Activated CD8-positive, alpha-beta memory T cell treated with anti-CD3 and anti-CD28 coated beads, Interleukin-2, amount 10 ng/mL, durations not matched to agents 7 days and 5 days (primary cell): ENCODE measurements around the gene TSPYL1. TPM values are rescaled to one million over a fixed set of nuclear protein-coding genes. Genes with fewer than 3 reads are reported as not detected.
A peak's percentile ranks its signal among the peaks of the same experiment; 100 is the strongest.
"Not testable (repeated sequence)": the region's sequence is repeated elsewhere in the genome, so short reads cannot be mapped to it uniquely, and the experiment has no call there.

Source experiments
- ATAC-seq: fragments of 150-1000 bp; cut with Tn5 transposase; one replicate; pipeline ENCODE4 v1.10.0; 2021; ENCODE audit warnings: moderate library complexity
- CTCF ChIA-PET: fragments of 350-600 bp; sonication (Branson Sonifier 250); formaldehyde crosslinking; loops from one replicate; lab custom pipeline; 2021; ENCODE audit warnings: antibody characterized with exemption; lab: Charles Lee
- DNase-seq: peaks from one replicate; pipeline ENCODE4 v3.0.0-alpha.2; 2020
- H3K27ac Mint-ChIP-seq: one replicate; pipeline ENCODE4 v1.8.0; 2021; ENCODE audit warnings: mild to moderate bottlenecking, mixed read lengths
- H3K27me3 Mint-ChIP-seq: one replicate; pipeline ENCODE4 v1.8.0; 2021; ENCODE audit warnings: mixed read lengths
- H3K36me3 Mint-ChIP-seq: one replicate; pipeline ENCODE4 v1.8.0; 2021; ENCODE audit warnings: mild to moderate bottlenecking, mixed read lengths
- H3K4me1 Mint-ChIP-seq: one replicate; pipeline ENCODE4 v1.8.0; 2021; ENCODE audit warnings: mixed read lengths
- H3K4me3 Mint-ChIP-seq: one replicate; pipeline ENCODE4 v1.8.0; 2021; ENCODE audit warnings: mild to moderate bottlenecking, moderate library complexity, mixed read lengths
- H3K9me3 Mint-ChIP-seq: one replicate; pipeline ENCODE4 v1.8.0; 2022; ENCODE audit warnings: low read depth, mixed read lengths
- total RNA-seq, 2 experiments: library from RNA; stranded (reverse); gene quantifications; one replicate each; pipeline ENCODE4 v1.2.3, GENCODE V29; 2021

Gene TSPYL1
- total RNA-seq, result 10 to 100 TPM; 39.5 to 41.3 TPM

GRCh38 chr6:116279232-116280160 lies at the start of gene TSPYL1:
TSS of gene TSPYL1 (minus strand) at chr6:116279930. CDS start at chr6:116279830, 100 bp downstream.
- Mint-ChIP-seq H3K4me3 (peak within 1 kb of the TSS; percentile 100), H3K27me3 (no peaks in the 10 kb centered on the region), H3K36me3 (peaks cover 38% of the 10 kb centered on the region), H3K27ac (peak within 1 kb of the TSS; percentile 99), H3K9me3 (no peaks in the 10 kb centered on the region), H3K4me1 (peaks cover 51% of the 10 kb centered on the region)
- CTCF ChIA-PET, result interaction anchor here (1.0 to 2.8 kb wide), 12 partner anchors 8 to 293 kb away, joined by 3 to 15 read pairs (median 4); partner anchors contain the start of gene TSPYL4
- peak; percentile 98 for DNase-seq
- ATAC-seq, result peak; percentile 89

GRCh38 chr6:116329156-116329555 lies 49.4 kb upstream of the TSPYL1 start:
- Mint-ChIP-seq H3K4me1 (no peaks in the 10 kb centered on the region), H3K36me3 (no peaks in the 10 kb centered on the region), H3K27me3 (no peaks in the 10 kb centered on the region), H3K27ac (no peak overlapping the region), H3K4me3 (no peak overlapping the region), H3K9me3 (no peaks in the 10 kb centered on the region)
- ATAC-seq, result no peak
- CTCF ChIA-PET, result no interaction called here
- DNase-seq, result no peak

- H3K27ac Mint-ChIP-seq, result no peak overlapping the region
- no peak for DNase-seq
- ATAC-seq, result no peak
- H3K4me3 Mint-ChIP-seq, result no peak overlapping the region
- no peaks in the 10 kb centered on the region for H3K36me3 Mint-ChIP-seq
- no peaks in the 10 kb centered on the region for H3K9me3 Mint-ChIP-seq
- H3K27me3 Mint-ChIP-seq, result no peaks in the 10 kb centered on the region
- CTCF ChIA-PET, result no interaction called here
- H3K4me1 Mint-ChIP-seq, result no peaks in the 10 kb centered on the region
These were observed 48.8 kb upstream of the TSPYL1 start for GRCh38 chr6:116328528-116328903.

GRCh38 chr6:116327803-116328527 lies 48.2 kb upstream of the TSPYL1 start:
- Mint-ChIP-seq H3K4me1 (no peaks in the 10 kb centered on the region), H3K36me3 (no peaks in the 10 kb centered on the region), H3K27ac (no peak overlapping the region), H3K27me3 (no peaks in the 10 kb centered on the region), H3K9me3 (no peaks in the 10 kb centered on the region), H3K4me3 (no peak overlapping the region)
- no peak for DNase-seq
- ATAC-seq, result no peak
- CTCF ChIA-PET, result no interaction called here

DNA sequence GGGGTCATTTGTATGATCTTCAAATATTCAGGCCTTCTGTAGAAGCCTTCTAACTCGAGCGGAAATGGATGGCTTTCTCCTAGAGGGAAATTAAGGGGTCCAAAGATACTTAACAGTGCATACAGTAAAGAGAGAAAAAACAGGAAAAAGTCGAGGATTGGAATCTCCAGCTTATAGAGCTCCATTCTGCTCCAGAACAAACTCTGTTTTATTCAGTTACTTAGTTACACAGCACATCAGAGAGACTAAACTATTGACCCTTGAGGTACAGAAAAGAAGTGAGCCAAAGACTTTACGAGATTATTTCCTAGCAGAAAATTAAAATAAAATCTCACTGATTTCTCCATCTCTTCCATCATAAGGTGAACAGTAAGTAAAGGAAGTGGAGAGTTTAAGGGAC lies 47.3 kb upstream of the TSPYL1 start:
- ATAC-seq (no peak), DNase-seq (no peak)
- Mint-ChIP-seq H3K36me3 (no peaks in the 10 kb centered on the region), H3K4me1 (no peaks in the 10 kb centered on the region), H3K4me3 (no peak overlapping the region), H3K27ac (no peak overlapping the region), H3K27me3 (no peaks in the 10 kb centered on the region), H3K9me3 (no peaks in the 10 kb centered on the region)
- CTCF ChIA-PET, result no interaction called here

DNA sequence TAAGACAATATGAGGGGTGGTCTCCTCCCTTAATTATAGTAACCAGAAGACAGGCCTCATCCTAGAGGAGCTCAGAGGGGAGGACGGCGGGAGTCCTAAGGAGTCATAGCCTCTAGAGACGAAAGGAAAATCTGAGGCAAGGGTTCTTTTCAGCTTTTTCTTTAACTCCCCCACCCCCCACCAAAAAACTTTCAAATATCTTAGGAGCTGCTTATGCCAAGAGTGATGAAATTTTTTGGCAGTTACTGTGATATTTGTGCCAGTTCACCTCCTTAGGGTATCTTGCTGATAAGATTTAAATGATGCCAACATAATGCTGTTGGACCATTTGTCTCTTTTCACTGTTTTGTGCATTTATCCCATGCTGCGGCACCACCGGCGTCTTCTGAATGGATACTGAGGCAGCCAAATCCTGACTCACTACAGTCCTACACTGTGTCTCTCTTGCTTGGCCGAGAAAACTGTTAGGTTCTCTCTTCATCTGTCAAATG lies 46.5 kb upstream of the TSPYL1 start:
- no peak overlapping the region for H3K27ac Mint-ChIP-seq

GRCh38 chr6:116325634-116326132 lies 46.0 kb upstream of the TSPYL1 start:
- not testable (repeated sequence) for H3K27me3 Mint-ChIP-seq, H3K9me3 Mint-ChIP-seq, H3K36me3 Mint-ChIP-seq, H3K4me1 Mint-ChIP-seq, ATAC-seq, H3K4me3 Mint-ChIP-seq, H3K27ac Mint-ChIP-seq, DNase-seq
- CTCF ChIA-PET, result interaction anchor here (0.6 kb wide), 1 partner anchor 343 kb away, joined by 5 read pairs; no protein-coding TSS in a partner anchor

More for the DNA sequence above, 46.5 kb upstream of the TSPYL1 start:
- H3K27me3 Mint-ChIP-seq, result no peaks in the 10 kb centered on the region
- no peak overlapping the region for H3K4me3 Mint-ChIP-seq
- ATAC-seq (no peak), DNase-seq (no peak)
- no peaks in the 10 kb centered on the region for H3K36me3 Mint-ChIP-seq
- H3K4me1 Mint-ChIP-seq, result no peaks in the 10 kb centered on the region
- CTCF ChIA-PET, result interaction anchor here (0.6 kb wide), 1 partner anchor 343 kb away, joined by 5 read pairs; no protein-coding TSS in a partner anchor
- H3K9me3 Mint-ChIP-seq, result no peaks in the 10 kb centered on the region

DNA sequence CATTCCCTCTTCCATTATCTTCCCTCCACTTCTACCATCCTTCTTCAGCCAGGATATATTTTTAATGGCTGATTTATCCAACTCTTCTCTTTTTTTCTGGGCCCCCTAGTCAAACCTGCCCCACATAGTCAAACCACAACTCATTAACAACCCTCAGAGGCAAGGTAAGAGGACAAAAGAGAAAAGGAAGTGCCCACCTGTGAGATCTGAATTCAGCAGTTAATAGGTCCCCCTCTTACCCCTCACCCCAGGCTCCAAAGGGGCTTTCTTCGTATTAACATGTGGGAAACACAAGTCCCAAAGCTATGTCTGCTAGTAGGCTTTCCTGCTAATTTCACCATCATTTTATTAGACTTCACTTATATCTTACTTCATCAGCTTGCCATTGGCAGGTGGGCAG lies 44.1 kb upstream of the TSPYL1 start:
- Mint-ChIP-seq H3K4me1 (no peaks in the 10 kb centered on the region), H3K27ac (no peak overlapping the region), H3K36me3 (no peaks in the 10 kb centered on the region), H3K9me3 (no peaks in the 10 kb centered on the region), H3K4me3 (no peak overlapping the region), H3K27me3 (no peaks in the 10 kb centered on the region)
- no peak for ATAC-seq
- no peak for DNase-seq
- CTCF ChIA-PET, result no interaction called here

DNA sequence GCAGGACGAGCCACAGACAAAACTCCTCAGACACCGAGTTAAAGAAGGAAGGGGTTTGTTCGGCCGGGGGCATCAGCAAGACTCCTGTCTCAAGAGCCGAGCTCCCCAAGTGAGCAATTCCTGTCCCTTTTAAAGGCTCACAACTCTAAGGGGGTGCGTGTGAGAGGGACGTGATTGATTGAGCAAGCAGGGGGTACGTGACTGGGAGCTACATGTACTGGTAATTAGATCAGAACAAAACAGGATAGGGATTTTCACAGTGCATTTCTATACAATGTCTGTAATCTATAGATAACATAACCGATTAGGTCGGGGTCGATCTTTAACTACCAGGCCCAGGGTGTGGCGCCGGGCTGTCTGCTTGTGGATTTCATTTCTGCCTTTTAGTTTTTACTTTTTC lies 42.2 kb upstream of the TSPYL1 start:
- H3K27ac Mint-ChIP-seq, H3K27me3 Mint-ChIP-seq, CTCF ChIA-PET, H3K4me1 Mint-ChIP-seq, H3K4me3 Mint-ChIP-seq, ATAC-seq, H3K36me3 Mint-ChIP-seq, H3K9me3 Mint-ChIP-seq, DNase-seq: not testable (repeated sequence)

GRCh38 chr6:116316772-116317467 lies 37.2 kb upstream of the TSPYL1 start:
- CTCF ChIA-PET, result no interaction called here
- Mint-ChIP-seq H3K27ac (no peak overlapping the region), H3K36me3 (no peaks in the 10 kb centered on the region), H3K27me3 (no peaks in the 10 kb centered on the region), H3K4me3 (no peak overlapping the region), H3K9me3 (no peaks in the 10 kb centered on the region), H3K4me1 (no peaks in the 10 kb centered on the region)
- no peak for DNase-seq
- ATAC-seq, result no peak

- no peaks in the 10 kb centered on the region for H3K4me1 Mint-ChIP-seq
- H3K27me3 Mint-ChIP-seq, result no peaks in the 10 kb centered on the region
- no peak for ATAC-seq
- peaks cover 3% of the 10 kb centered on the region for H3K36me3 Mint-ChIP-seq
- no peak overlapping the region for H3K27ac Mint-ChIP-seq
- H3K4me3 Mint-ChIP-seq, result no peak overlapping the region
- CTCF ChIA-PET, result no interaction called here
- no peak for DNase-seq
- no peaks in the 10 kb centered on the region for H3K9me3 Mint-ChIP-seq
These were observed 35.1 kb upstream of the TSPYL1 start for GRCh38 chr6:116314878-116315277.

GRCh38 chr6:116314218-116314617 lies 34.5 kb upstream of the TSPYL1 start:
- CTCF ChIA-PET, result no interaction called here
- H3K27me3 Mint-ChIP-seq, result no peaks in the 10 kb centered on the region
- no peak overlapping the region for H3K27ac Mint-ChIP-seq
- DNase-seq, result no peak
- no peak overlapping the region for H3K4me3 Mint-ChIP-seq
- peaks cover 3% of the 10 kb centered on the region for H3K36me3 Mint-ChIP-seq
- H3K4me1 Mint-ChIP-seq, result no peaks in the 10 kb centered on the region
- no peak for ATAC-seq
- no peaks in the 10 kb centered on the region for H3K9me3 Mint-ChIP-seq
